ENCODE results near the gene FERMT3. TPM values are rescaled to one million over a fixed set of nuclear protein-coding genes. Genes with fewer than 3 reads are reported as not detected.

Gene FERMT3
- total and polyA plus RNA-seq, 4 donors: 22.2 to 42.6 (median 36.9) TPM

GRCh38 chr11:64259533-64260067 lies 53.1 kb downstream of the FERMT3 start:
- no peak overlapping the region for H3K4me3 ChIP-seq (ENCODE audit: low read length in 2 of 2)
- peaks cover 8 to 11% of the 10 kb centered on the region in 2 donors for H3K36me3 ChIP-seq (ENCODE audit: control insufficient read depth in 1 of 2, insufficient read depth in 2 of 2, low read length in 1 of 2)
- H3K9me3 ChIP-seq (ENCODE audit: control insufficient read depth, low read length): no peaks in the 10 kb centered on the region
- H3K4me1 ChIP-seq (ENCODE audit: control insufficient read depth in 1 of 2, insufficient read depth in 2 of 2, low read length in 2 of 2): no peaks in the 10 kb centered on the region
- ATAC-seq (ENCODE audit: low FRiP score) (no peak), DNase-seq (no peak)
- no peaks in the 10 kb centered on the region for H3K27me3 ChIP-seq (ENCODE audit: control insufficient read depth in 1 of 2, insufficient read depth in 2 of 2, low read length in 1 of 2)
- WGBS, 2 donors: 82 to 89% methylated on average over 4 of the region's 4 CpGs
- intact Hi-C loops (cut with DNase I): no loop called here
- no peak overlapping the region for H3K27ac ChIP-seq (ENCODE audit: low read depth in 1 of 2, low read length in 2 of 2)

DNA sequence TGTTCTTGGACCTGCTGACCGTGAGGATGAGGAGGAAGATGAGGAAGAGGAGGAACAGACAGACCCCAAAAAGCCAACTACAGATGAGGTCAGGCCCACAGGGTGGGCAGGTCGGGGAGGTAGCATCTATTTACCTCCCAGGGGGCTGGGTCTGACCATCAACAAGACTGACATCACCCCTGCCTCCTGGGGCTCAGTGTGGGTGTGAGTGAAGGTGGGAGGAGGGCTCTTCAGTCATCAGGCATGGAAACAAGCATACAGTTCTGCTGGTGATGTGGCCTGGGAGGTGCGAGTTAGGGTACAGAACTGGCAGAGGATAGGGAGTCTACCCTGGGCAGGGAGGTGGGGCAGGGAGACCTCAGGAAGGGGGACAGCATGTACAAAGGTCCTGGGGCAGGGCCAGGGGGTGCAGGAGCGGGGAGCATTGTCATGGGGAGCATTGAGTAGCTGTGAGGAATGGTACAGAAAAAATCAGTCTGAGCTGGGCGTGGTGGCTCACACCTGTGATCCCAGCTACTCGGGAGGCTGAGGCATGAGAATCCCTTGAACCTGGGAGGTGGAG lies 53.7 kb downstream of the FERMT3 start:
- WGBS, 2 donors: 94 to 96% methylated on average over 6 of the region's 6 CpGs
- intact Hi-C loops (cut with DNase I): no loop called here

DNA sequence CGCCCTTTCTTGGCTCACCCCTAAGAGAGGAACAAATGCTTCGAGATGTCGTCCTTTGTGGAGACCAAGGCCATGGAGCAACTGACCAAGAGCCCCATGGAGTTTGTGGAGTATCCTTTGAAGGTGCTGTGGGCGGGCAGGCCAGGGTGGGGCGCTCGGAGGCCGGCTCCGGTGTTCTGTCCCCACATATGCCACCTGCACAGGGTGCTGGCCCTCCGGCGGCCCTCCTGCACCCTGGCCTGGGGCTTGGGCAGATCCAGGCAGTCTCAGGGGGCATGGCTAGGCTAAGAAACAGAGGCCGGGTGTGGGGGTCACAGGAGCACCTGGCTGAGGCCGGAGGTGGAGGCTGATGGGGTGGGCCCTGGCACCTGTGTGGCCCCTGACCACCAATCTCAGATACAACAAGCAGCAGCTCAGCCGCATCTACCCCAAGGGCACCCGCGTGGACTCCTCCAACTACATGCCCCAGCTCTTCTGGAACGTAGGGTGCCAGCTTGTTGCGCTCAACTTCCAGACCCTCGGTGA lies 55.1 kb downstream of the FERMT3 start:
- Histone ChIP-seq H3K4me1 (ENCODE audit: control insufficient read depth in 1 of 2, insufficient read depth in 2 of 2, low read length in 2 of 2) (no peaks in the 10 kb centered on the region), H3K27ac (ENCODE audit: low read depth in 1 of 2, low read length in 2 of 2) (no peak overlapping the region), H3K36me3 (ENCODE audit: control insufficient read depth in 1 of 2, insufficient read depth in 2 of 2, low read length in 1 of 2) (peaks cover 8 to 12% of the 10 kb centered on the region in 2 donors), H3K4me3 (ENCODE audit: low read length in 2 of 2) (no peak overlapping the region), H3K27me3 (ENCODE audit: control insufficient read depth in 1 of 2, insufficient read depth in 2 of 2, low read length in 1 of 2) (no peaks in the 10 kb centered on the region), H3K9me3 (ENCODE audit: control insufficient read depth, low read length) (no peaks in the 10 kb centered on the region)
- WGBS, 2 donors: 82 to 85% methylated on average over 18 of the region's 18 CpGs
- DNase-seq (no peak), ATAC-seq (ENCODE audit: low FRiP score) (no peak)
- intact Hi-C loops (cut with DNase I): no loop called here

More for the DNA sequence above, 53.7 kb downstream of the FERMT3 start:
- Histone ChIP-seq H3K4me3 (ENCODE audit: low read length in 2 of 2) (no peak overlapping the region), H3K4me1 (ENCODE audit: control insufficient read depth in 1 of 2, insufficient read depth in 2 of 2, low read length in 2 of 2) (no peaks in the 10 kb centered on the region), H3K9me3 (ENCODE audit: control insufficient read depth, low read length) (no peaks in the 10 kb centered on the region), H3K27ac (ENCODE audit: low read depth in 1 of 2, low read length in 2 of 2) (no peak overlapping the region), H3K27me3 (ENCODE audit: control insufficient read depth in 1 of 2, insufficient read depth in 2 of 2, low read length in 1 of 2) (no peaks in the 10 kb centered on the region), H3K36me3 (ENCODE audit: control insufficient read depth in 1 of 2, insufficient read depth in 2 of 2, low read length in 1 of 2) (peaks cover 8 to 11% of the 10 kb centered on the region in 2 donors)
- ATAC-seq (ENCODE audit: low FRiP score) (no peak), DNase-seq (no peak)

GRCh38 chr11:64262271-64263002 lies 55.9 kb downstream of the FERMT3 start:
- no peaks in the 10 kb centered on the region for H3K9me3 ChIP-seq (ENCODE audit: control insufficient read depth, low read length)
- no peak overlapping the region for H3K4me3 ChIP-seq (ENCODE audit: low read length in 2 of 2)
- no peak overlapping the region for H3K27ac ChIP-seq (ENCODE audit: low read depth in 1 of 2, low read length in 2 of 2)
- H3K4me1 ChIP-seq (ENCODE audit: control insufficient read depth in 1 of 2, insufficient read depth in 2 of 2, low read length in 2 of 2): no peaks in the 10 kb centered on the region
- intact Hi-C loops (cut with DNase I): no loop called here
- H3K36me3 ChIP-seq (ENCODE audit: control insufficient read depth in 1 of 2, insufficient read depth in 2 of 2, low read length in 1 of 2): peaks cover 8 to 11% of the 10 kb centered on the region in 2 donors
- no peaks in the 10 kb centered on the region for H3K27me3 ChIP-seq (ENCODE audit: control insufficient read depth in 1 of 2, insufficient read depth in 2 of 2, low read length in 1 of 2)
- ATAC-seq (ENCODE audit: low FRiP score) (no peak), DNase-seq (no peak)
- WGBS, 2 donors: 92 to 93% methylated on average over 42 of the region's 42 CpGs

- Histone ChIP-seq H3K4me1 (ENCODE audit: control insufficient read depth in 1 of 2, insufficient read depth in 2 of 2, low read length in 2 of 2) (no peaks in the 10 kb centered on the region), H3K27me3 (ENCODE audit: control insufficient read depth in 1 of 2, insufficient read depth in 2 of 2, low read length in 1 of 2) (no peaks in the 10 kb centered on the region), H3K36me3 (ENCODE audit: control insufficient read depth in 1 of 2, insufficient read depth in 2 of 2, low read length in 1 of 2) (peaks cover 5 to 9% of the 10 kb centered on the region in 2 donors), H3K27ac (ENCODE audit: low read depth in 1 of 2, low read length in 2 of 2) (no peak overlapping the region), H3K9me3 (ENCODE audit: control insufficient read depth, low read length) (no peaks in the 10 kb centered on the region), H3K4me3 (ENCODE audit: low read length in 2 of 2) (no peak overlapping the region)
- intact Hi-C loops (cut with DNase I): no loop called here
- DNase-seq (no peak), ATAC-seq (ENCODE audit: low FRiP score) (no peak)
- 74 to 75% methylated on average over 29 of the region's 29 CpGs for WGBS, 2 donors
Measured at GRCh38 chr11:64263021-64263946, 56.8 kb downstream of the FERMT3 start.

GRCh38 chr11:64263947-64264317 lies 57.4 kb downstream of the FERMT3 start:
- ATAC-seq (ENCODE audit: low FRiP score): no peak
- no peaks in the 10 kb centered on the region for H3K9me3 ChIP-seq (ENCODE audit: control insufficient read depth, low read length)
- H3K36me3 ChIP-seq (ENCODE audit: control insufficient read depth in 1 of 2, insufficient read depth in 2 of 2, low read length in 1 of 2): peaks cover 0 to 8% of the 10 kb centered on the region in 2 donors
- 86 to 89% methylated on average over 8 of the region's 8 CpGs for WGBS, 2 donors
- no peaks in the 10 kb centered on the region for H3K27me3 ChIP-seq (ENCODE audit: control insufficient read depth in 1 of 2, insufficient read depth in 2 of 2, low read length in 1 of 2)
- no peak for DNase-seq
- intact Hi-C loops (cut with DNase I): no loop called here
- no peak overlapping the region for H3K4me3 ChIP-seq (ENCODE audit: low read length in 2 of 2)
- no peak overlapping the region for H3K27ac ChIP-seq (ENCODE audit: low read depth in 1 of 2, low read length in 2 of 2)
- no peaks in the 10 kb centered on the region for H3K4me1 ChIP-seq (ENCODE audit: control insufficient read depth in 1 of 2, insufficient read depth in 2 of 2, low read length in 2 of 2)

GRCh38 chr11:64264371-64264852 lies 57.9 kb downstream of the FERMT3 start:
- intact Hi-C loops (cut with DNase I): no loop called here
- WGBS, 2 donors: 81 to 86% methylated on average over 10 of the region's 10 CpGs
- Histone ChIP-seq H3K27ac (ENCODE audit: low read depth in 1 of 2, low read length in 2 of 2) (no peak overlapping the region), H3K9me3 (ENCODE audit: control insufficient read depth, low read length) (no peaks in the 10 kb centered on the region), H3K4me1 (ENCODE audit: control insufficient read depth in 1 of 2, insufficient read depth in 2 of 2, low read length in 2 of 2) (no peaks in the 10 kb centered on the region), H3K27me3 (ENCODE audit: control insufficient read depth in 1 of 2, insufficient read depth in 2 of 2, low read length in 1 of 2) (no peaks in the 10 kb centered on the region), H3K36me3 (ENCODE audit: control insufficient read depth in 1 of 2, insufficient read depth in 2 of 2, low read length in 1 of 2) (peaks cover 0 to 5% of the 10 kb centered on the region in 2 donors), H3K4me3 (ENCODE audit: low read length in 2 of 2) (no peak overlapping the region)
- DNase-seq: no peak
- ATAC-seq (ENCODE audit: low FRiP score): no peak

All from aorta (tissue), 5 donors.